Measurements from ENCODE around the gene NT5E.

The NT5E gene

GRCh38 chr6:85460921-85461797 lies 11.3 kb downstream of the NT5E start:
- DNase-seq: no peak

GRCh38 chr6:85461798-85462170 lies 11.9 kb downstream of the NT5E start:
- DNase-seq: no peak

- no peak for DNase-seq
Measured at GRCh38 chr6:85462673-85463072, 12.8 kb downstream of the NT5E start.

GRCh38 chr6:85463621-85464259 lies 13.9 kb downstream of the NT5E start:
- no peak for DNase-seq

GRCh38 chr6:85464260-85464644 lies 14.4 kb downstream of the NT5E start:
- DNase-seq: no peak

GRCh38 chr6:85464722-85465150 lies 14.9 kb downstream of the NT5E start:
- DNase-seq: no peak

GRCh38 chr6:85465762-85466161 lies 15.9 kb downstream of the NT5E start:
- no peak for DNase-seq

GRCh38 chr6:85468326-85468725 lies 18.4 kb downstream of the NT5E start:
- no peak for DNase-seq

GRCh38 chr6:85469276-85470022 lies 19.6 kb downstream of the NT5E start:
- peak; percentile 66 for DNase-seq

GRCh38 chr6:85470023-85470410 lies 20.1 kb downstream of the NT5E start:
- peak; percentile 58 for DNase-seq

GRCh38 chr6:85472744-85473143 lies 22.9 kb downstream of the NT5E start:
- DNase-seq: no peak

- DNase-seq: no peak
Measured at GRCh38 chr6:85473748-85474147, 23.9 kb downstream of the NT5E start.

- DNase-seq: no peak
Measured at GRCh38 chr6:85476532-85476931, 26.6 kb downstream of the NT5E start.

- DNase-seq: no peak
Measured at GRCh38 chr6:85479208-85479607, 29.3 kb downstream of the NT5E start.

- DNase-seq: no peak
Measured at GRCh38 chr6:85482206-85482904, 32.5 kb downstream of the NT5E start.

- peak; percentile 69 for DNase-seq
Measured at GRCh38 chr6:85482905-85483700, 33.2 kb downstream of the NT5E start.

GRCh38 chr6:85483846-85484245 lies 34.0 kb downstream of the NT5E start:
- no peak for DNase-seq

- peak; percentile 94 for DNase-seq
Measured at GRCh38 chr6:85484948-85485347, 35.1 kb downstream of the NT5E start.

GRCh38 chr6:85490516-85491248 lies 40.8 kb downstream of the NT5E start:
- no peak for DNase-seq

GRCh38 chr6:85493389-85493788 lies 43.5 kb downstream of the NT5E start:
- no peak for DNase-seq
